Activated T-helper 1 cell treated with anti-CD3 and anti-CD28 coated beads, Interleukin-2, amount 50 U/mL, for 16 hours (primary cell): ENCODE measurements around the gene GDPD4.

Experiments
- DNase-seq, 2 donors: peaks; one replicate each; pipeline ENCODE4 v3.0.0-alpha.2; 2020; ENCODE audit warnings: low read depth in 1 of 2, low spot score in 1 of 2

Gene GDPD4

GRCh38 chr11:77191823-77192495 lies 109.5 kb downstream of the GDPD4 start:
- DNase-seq = peak in 1 of 2 donors; percentile 9

DNA sequence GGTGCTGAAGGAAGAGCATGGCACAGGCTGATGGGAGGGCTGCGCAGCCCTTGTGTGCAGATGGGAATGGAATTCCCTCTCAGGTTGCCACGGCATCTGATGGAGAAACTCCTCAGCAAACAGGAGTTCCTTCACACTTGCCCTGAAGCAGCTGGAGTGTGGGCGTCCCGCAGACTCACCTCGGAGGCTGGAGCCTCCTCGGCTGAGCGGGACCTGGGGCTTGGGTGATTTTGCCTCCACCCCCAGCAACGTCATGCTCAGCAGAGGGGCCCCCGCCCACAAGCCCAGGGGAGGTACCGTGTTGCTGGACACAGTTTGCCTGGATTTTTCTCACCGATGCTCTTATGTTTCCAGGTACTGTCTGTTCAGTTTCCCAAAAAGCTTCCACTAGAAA lies 110.1 kb downstream of the GDPD4 start:
- DNase-seq = no peak

GRCh38 chr11:77190331-77191075 lies 111.0 kb downstream of the GDPD4 start:
- DNase-seq = no peak

DNA sequence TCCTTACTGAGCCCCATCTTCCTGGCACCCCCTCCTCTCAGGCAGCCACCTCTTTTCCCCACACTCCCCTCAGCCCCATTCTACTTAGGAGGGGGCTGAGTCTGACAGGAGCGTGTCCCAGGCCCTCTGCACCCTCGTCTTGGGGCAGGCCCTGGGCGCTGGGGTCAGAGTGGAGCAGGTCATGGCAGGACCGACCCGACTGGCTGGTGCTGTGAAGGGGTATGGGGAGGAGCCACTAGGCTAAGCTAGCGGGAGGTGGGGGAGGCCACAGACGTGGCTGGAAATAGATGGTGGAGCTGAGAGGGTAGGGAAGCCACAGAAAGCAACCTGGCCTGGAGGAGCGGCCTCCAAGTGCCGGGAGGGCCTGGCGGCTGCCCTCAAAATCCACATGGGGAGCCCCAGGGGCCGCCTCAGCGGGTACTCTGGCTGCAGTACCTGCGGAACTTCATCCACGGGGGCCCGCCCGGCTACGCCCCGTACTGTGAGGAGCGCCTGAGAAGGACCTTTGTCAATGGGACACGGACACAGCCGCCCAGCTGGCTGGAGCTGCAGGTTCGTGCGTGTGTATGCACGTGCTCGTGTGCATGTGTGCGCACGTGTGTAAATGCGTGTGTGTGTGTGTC lies 111.8 kb downstream of the GDPD4 start:
- DNase-seq = no peak

DNA sequence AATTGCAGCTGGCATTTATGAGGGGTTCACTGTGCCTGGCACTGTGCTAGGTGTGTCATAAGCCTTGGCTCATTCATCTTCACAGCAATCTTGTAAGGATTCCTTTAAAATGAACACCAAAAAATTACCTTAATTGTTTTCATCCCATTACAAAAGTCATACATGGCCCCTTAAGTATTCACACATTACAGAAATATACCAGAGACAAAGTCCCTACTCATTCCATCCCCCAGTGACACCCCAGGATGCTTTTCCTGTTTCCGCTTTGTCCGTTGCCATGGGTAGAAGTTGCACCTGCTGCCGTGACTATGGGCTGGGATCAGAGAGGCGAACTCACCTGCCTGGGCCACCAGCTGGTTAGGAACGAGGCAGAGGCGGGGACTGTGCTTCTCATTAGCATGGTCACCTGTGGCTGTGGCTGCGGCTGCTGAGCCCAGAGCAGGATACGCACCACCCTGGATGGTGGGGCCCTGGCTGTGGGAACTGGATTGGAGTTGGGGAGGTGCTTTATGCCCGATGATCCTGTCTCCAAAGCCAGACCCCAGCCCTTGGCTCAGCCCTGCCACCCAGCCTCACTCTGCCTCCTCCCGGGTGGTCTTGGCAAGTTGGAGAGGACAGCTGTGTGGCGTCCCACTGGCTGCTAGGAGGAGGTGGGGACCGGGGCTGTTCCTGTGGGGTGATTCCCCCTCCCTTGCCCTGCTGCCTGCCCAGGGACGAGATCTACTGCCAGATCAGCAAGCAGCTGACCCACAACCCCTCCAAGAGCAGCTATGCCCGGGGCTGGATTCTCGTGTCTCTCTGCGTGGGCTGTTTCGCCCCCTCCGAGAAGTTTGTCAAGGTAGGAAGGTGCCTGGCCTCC lies 112.6 kb downstream of the GDPD4 start:
- DNase-seq = no peak

DNA sequence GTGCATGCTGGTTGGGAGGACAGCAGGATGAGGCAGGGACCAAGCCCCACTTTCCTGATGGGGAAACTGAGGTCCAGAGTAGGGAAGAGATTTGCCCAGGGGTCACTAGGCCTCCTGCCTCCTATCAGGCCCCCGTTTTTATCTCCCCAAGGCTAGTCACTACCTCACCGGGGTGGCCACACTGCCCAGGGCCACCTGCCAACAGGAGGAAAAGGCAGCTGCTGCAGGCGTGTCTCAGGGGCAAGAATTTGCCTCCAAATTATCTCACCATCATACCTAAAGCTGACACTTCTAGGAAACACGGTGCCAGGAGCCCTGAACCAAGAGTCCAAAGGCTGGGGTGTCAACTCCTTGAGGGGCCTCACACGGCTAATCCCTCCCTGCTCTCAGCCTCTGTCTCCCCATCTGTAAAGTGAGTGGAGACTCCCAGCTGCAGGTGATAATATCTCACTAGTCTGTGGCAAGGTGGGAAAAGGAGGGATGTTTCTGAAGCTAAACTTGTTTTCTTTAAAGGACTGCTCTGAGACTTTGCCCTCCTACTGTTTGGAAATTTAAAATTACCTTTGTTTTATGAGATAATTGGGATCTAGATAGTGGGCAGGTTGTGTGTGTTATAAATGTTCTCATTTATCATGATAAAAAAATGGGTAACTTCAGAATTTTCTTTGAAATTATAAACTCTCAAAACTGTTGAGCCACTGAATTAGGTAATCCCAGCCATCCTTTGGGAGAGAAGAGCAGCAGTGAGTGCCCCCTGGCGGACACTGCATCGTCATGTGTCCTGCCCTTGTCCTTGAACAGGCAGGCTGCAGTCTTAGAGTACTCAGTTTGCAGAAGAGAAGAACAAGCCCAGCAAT lies 113.5 kb downstream of the GDPD4 start:
- DNase-seq = peak; percentile 26 to 35

GRCh38 chr11:77187111-77187750 lies 114.3 kb downstream of the GDPD4 start:
- DNase-seq = no peak

GRCh38 chr11:77186302-77186701 lies 115.2 kb downstream of the GDPD4 start:
- DNase-seq = no peak

GRCh38 chr11:77184136-77184860 lies 117.2 kb downstream of the GDPD4 start:
- no peak for DNase-seq

DNA sequence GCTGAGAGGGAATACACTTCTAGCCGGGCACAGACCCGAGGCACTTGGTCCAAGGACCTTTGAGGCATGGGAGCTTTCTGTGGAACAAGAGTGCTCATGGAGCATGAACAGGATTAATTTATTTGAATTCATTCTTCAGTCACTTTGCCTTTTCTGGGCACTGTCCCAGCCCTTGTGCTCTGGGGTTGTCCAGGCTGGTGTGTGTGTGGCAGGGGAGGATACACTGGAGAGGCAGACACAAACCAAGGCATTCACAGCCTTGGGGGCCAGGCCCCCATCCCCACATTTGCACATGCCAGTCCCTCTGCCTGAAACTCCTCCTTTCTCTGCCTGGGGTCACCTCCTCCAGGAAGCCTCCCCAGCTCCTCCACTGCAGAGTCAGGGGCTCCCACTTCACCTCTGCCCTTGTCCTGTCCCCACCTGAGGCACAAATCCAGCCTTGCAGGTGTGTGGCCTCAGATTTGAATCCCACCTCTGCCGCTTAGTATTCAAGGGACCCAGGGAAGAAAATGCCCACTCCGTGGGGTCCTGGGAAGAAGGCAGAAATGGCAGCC lies 118.0 kb downstream of the GDPD4 start:
- no peak for DNase-seq

- DNase-seq = no peak
Measured at GRCh38 chr11:77182542-77183430, 118.7 kb downstream of the GDPD4 start.

GRCh38 chr11:77181799-77182541 lies 119.5 kb downstream of the GDPD4 start:
- DNase-seq = no peak

DNA sequence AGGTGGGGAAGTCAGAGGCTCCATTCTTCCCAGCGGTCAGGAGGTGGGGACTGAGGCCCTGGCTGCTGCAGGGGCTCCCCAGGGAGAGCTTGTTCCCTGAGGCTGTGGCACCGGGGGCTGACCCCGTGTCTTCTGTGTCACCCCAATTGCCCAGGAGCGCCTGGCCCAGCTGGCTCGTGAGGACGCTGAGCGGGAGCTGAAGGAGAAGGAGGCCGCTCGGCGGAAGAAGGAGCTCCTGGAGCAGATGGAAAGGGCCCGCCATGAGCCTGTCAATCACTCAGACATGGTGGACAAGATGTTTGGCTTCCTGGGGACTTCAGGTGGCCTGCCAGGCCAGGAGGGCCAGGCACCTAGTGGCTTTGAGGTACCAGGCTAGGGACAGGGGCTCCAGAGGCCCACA lies 120.3 kb downstream of the GDPD4 start:
- DNase-seq = no peak

GRCh38 chr11:77180346-77180745 lies 121.1 kb downstream of the GDPD4 start:
- DNase-seq = no peak

DNA sequence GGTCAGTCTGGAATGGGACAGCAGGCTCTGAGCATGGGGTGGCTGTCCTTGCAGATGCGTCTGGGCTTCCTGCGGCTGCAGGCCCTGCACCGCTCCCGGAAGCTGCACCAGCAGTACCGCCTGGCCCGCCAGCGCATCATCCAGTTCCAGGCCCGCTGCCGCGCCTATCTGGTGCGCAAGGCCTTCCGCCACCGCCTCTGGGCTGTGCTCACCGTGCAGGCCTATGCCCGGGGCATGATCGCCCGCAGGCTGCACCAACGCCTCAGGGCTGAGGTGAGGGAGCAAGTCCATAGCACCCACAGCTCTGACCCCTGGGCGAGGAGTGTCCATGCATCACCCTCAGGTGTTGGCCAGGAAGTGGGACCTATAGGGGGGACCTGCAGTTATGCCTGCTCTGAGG lies 121.8 kb downstream of the GDPD4 start:
- no peak for DNase-seq

DNA sequence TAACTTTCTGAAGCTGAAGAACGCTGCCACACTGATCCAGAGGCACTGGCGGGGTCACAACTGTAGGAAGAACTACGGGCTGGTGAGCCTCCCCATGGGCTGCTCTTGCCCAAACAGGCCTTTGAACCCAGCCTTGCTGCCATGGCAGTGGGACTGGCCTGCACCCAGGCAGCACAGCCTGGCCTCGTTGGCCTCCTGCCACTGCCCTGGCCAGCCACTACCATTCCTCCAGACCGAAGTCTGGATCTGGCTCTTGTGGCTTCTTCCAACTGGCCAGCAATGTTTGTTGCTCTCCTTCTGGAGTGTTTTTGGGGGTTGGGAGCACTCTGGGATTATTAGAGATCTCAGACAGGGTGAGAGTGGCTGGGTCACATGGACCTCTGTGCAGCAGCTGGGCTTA lies 122.4 kb downstream of the GDPD4 start:
- no peak for DNase-seq

- DNase-seq = no peak
Measured at GRCh38 chr11:77178150-77178549, 123.3 kb downstream of the GDPD4 start.
